MM.1S (cell line): ENCODE results near the gene TUBA3C.

Experiments used
- EZH2 ChIP-seq: fragments of 300-600 bp; sonication (generic); optimal IDR thresholded peaks from 2 replicates; pipeline ENCODE3; 2017; ENCODE audit warnings: low read depth, mild to moderate bottlenecking, antibody characterized with exemption, low read length, mixed read lengths
- EZH2phosphoT487 ChIP-seq: fragments of 300-600 bp; sonication (generic); IDR thresholded peaks from 2 replicates; pipeline ENCODE4 v1.6.1; 2018; ENCODE audit warnings: antibody characterized with exemption, low read length
- TF ChIP-seq, protein P1 (sequence below): fragments of 300-600 bp; sonication (generic); IDR thresholded peaks from 2 replicates; pipeline ENCODE4 v1.5.1; 2016; ENCODE audit warnings: antibody characterized with exemption, low read length, mixed read lengths

GRCh38 chr13:19178901-19179593 is 2.6 kb downstream of the TUBA3C start:
- TF ChIP-seq, protein P1, sequence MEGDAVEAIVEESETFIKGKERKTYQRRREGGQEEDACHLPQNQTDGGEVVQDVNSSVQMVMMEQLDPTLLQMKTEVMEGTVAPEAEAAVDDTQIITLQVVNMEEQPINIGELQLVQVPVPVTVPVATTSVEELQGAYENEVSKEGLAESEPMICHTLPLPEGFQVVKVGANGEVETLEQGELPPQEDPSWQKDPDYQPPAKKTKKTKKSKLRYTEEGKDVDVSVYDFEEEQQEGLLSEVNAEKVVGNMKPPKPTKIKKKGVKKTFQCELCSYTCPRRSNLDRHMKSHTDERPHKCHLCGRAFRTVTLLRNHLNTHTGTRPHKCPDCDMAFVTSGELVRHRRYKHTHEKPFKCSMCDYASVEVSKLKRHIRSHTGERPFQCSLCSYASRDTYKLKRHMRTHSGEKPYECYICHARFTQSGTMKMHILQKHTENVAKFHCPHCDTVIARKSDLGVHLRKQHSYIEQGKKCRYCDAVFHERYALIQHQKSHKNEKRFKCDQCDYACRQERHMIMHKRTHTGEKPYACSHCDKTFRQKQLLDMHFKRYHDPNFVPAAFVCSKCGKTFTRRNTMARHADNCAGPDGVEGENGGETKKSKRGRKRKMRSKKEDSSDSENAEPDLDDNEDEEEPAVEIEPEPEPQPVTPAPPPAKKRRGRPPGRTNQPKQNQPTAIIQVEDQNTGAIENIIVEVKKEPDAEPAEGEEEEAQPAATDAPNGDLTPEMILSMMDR: no peak
- TF ChIP-seq EZH2 (no peak), EZH2phosphoT487 (no peak)
